Panc1 (cell line): ENCODE results near the gene BIK.

Source experiments
- CTCF ChIP-seq: fragments of 450-650 bp; IDR thresholded peaks from 2 replicates; pipeline ENCODE4 v1.5.1; 2017; ENCODE audit warnings: mild to moderate bottlenecking
- SIN3A ChIP-seq: IDR thresholded peaks from 2 replicates; pipeline ENCODE4 v1.6.1; 2012; ENCODE audit warnings: low read depth, mild to moderate bottlenecking, low read length, moderate library complexity, borderline replicate concordance; ENCODE audit not compliant: insufficient read depth
- TCF7L2 ChIP-seq: IDR thresholded peaks from 2 replicates; pipeline ENCODE4 v1.6.1; 2011; ENCODE audit warnings: mild to moderate bottlenecking, low read depth, low read length, inconsistent platforms
- TF ChIP-seq, protein P1 (sequence below), 2 experiments: IDR thresholded peaks; 2 replicates each; pipeline ENCODE4 v1.6.1; 2011 to 2012; ENCODE audit warnings: low read depth in 2 of 2, control low read depth in 1 of 2, low read length in 1 of 2, mild to moderate bottlenecking in 1 of 2, moderate library complexity in 1 of 2; ENCODE audit not compliant: insufficient read depth in 1 of 2

- TF ChIP-seq CTCF = no peak
- TF ChIP-seq, protein P1, sequence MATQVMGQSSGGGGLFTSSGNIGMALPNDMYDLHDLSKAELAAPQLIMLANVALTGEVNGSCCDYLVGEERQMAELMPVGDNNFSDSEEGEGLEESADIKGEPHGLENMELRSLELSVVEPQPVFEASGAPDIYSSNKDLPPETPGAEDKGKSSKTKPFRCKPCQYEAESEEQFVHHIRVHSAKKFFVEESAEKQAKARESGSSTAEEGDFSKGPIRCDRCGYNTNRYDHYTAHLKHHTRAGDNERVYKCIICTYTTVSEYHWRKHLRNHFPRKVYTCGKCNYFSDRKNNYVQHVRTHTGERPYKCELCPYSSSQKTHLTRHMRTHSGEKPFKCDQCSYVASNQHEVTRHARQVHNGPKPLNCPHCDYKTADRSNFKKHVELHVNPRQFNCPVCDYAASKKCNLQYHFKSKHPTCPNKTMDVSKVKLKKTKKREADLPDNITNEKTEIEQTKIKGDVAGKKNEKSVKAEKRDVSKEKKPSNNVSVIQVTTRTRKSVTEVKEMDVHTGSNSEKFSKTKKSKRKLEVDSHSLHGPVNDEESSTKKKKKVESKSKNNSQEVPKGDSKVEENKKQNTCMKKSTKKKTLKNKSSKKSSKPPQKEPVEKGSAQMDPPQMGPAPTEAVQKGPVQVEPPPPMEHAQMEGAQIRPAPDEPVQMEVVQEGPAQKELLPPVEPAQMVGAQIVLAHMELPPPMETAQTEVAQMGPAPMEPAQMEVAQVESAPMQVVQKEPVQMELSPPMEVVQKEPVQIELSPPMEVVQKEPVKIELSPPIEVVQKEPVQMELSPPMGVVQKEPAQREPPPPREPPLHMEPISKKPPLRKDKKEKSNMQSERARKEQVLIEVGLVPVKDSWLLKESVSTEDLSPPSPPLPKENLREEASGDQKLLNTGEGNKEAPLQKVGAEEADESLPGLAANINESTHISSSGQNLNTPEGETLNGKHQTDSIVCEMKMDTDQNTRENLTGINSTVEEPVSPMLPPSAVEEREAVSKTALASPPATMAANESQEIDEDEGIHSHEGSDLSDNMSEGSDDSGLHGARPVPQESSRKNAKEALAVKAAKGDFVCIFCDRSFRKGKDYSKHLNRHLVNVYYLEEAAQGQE (IDR thresholded peaks at IDR 0.05; ENCODE audit: insufficient read depth in 1 of 2, low read depth in 2 of 2, low read length in 1 of 2) = no peak
- no peak for TF ChIP-seq SIN3A
- no peak for TF ChIP-seq TCF7L2
These were observed 28.6 kb upstream of the BIK start for GRCh38 chr22:43081968-43082367.
